Hepatocyte (in vitro differentiated cells): ENCODE data around the gene ALDH4A1. TPM values are rescaled to one million over a fixed set of nuclear protein-coding genes. Genes with fewer than 3 reads are reported as not detected.

Experiments used
- DNase-seq: peaks from one replicate; pipeline ENCODE4 v3.0.0-alpha.2; 2016; ENCODE audit warnings: low spot score
- H2AFZ ChIP-seq: fragments of 200-600 bp; sonication (generic); 2 replicates; pipeline ENCODE4 v1.6.0; 2016; ENCODE audit warnings: antibody characterized with exemption, mild to moderate bottlenecking
- H3K27ac ChIP-seq: fragments of 200-600 bp; sonication (generic); 2 replicates; pipeline ENCODE4 v1.5.1; 2016; ENCODE audit warnings: mild to moderate bottlenecking
- H3K27me3 ChIP-seq: fragments of 200-600 bp; sonication (generic); 2 replicates; pipeline ENCODE4 v1.6.1; 2016
- H3K36me3 ChIP-seq: fragments of 200-600 bp; sonication (generic); replicated peaks from 2 replicates; pipeline ENCODE4 v1.5.1; 2016; ENCODE audit warnings: low read depth; ENCODE audit not compliant: insufficient read depth
- H3K4me1 ChIP-seq: fragments of 200-600 bp; sonication (generic); 2 replicates; pipeline ENCODE4 v1.5.1; 2016; ENCODE audit warnings: mild to moderate bottlenecking, moderate library complexity; ENCODE audit not compliant: insufficient read depth
- H3K4me2 ChIP-seq: fragments of 200-600 bp; sonication (generic); 2 replicates; pipeline ENCODE4 v1.6.0; 2016
- H3K4me3 ChIP-seq: fragments of 200-600 bp; sonication (generic); 2 replicates; pipeline ENCODE4 v1.5.1; 2016; ENCODE audit warnings: mild to moderate bottlenecking
- H3K79me2 ChIP-seq: fragments of 200-600 bp; sonication (generic); 2 replicates; pipeline ENCODE4 v1.6.0; 2017; ENCODE audit warnings: mild to moderate bottlenecking
- H3K9me2 ChIP-seq: fragments of 200-600 bp; sonication (generic); replicated peaks from 2 replicates; pipeline ENCODE4 v1.6.0; 2017; ENCODE audit warnings: mild to moderate bottlenecking; ENCODE audit not compliant: insufficient read depth
- H3K9me3 ChIP-seq: fragments of 200-600 bp; sonication (generic); 2 replicates; pipeline ENCODE4 v1.5.1; 2016; ENCODE audit warnings: low read depth, mild to moderate bottlenecking
- H4K20me1 ChIP-seq: fragments of 200-600 bp; sonication (generic); 2 replicates; pipeline ENCODE4 v1.6.0; 2016; ENCODE audit warnings: mild to moderate bottlenecking; ENCODE audit not compliant: insufficient read depth, poor library complexity, severe bottlenecking
- CTCF ChIP-seq: fragments of 200-600 bp; sonication (generic); IDR thresholded peaks from 2 replicates; pipeline ENCODE4 v1.5.1; 2016; ENCODE audit warnings: antibody characterized with exemption, mild to moderate bottlenecking; ENCODE audit not compliant: poor library complexity
- EZH2 ChIP-seq: fragments of 200-600 bp; sonication (generic); IDR thresholded peaks from 2 replicates; pipeline ENCODE4 v1.6.1; 2016; ENCODE audit warnings: antibody characterized with exemption, mild to moderate bottlenecking, borderline replicate concordance
- EZH2phosphoT487 ChIP-seq: fragments of 200-600 bp; sonication (generic); IDR thresholded peaks from one replicate; pipeline ENCODE4 v1.6.1; 2018; ENCODE audit warnings: antibody characterized with exemption, mild to moderate bottlenecking, low read depth, moderate library complexity; ENCODE audit not compliant: unreplicated experiment, severe bottlenecking
- WGBS: methylation state at CpG from one replicate; pipeline ENCODE4 v1.1.6; 2016; ENCODE audit warnings: low lambda C conversion rate; ENCODE audit errors: missing lambda C conversion rate; 5-methylcytosine and 5-hydroxymethylcytosine counted together
- polyA plus RNA-seq: library from polyadenylated mRNA; unstranded; fragments of >200 nt; fragmentation: Nextera tagmentation; extraction: Ambion mirVana; gene quantifications from 2 replicates; pipeline ENCODE4 v1.2.1, GENCODE V29; 2016
- total RNA-seq: library from RNA; depleted of rRNA; stranded (reverse); fragments of >200 nt; gene quantifications from 2 replicates; pipeline ENCODE4 v1.2.3, GENCODE V29; 2014

ALDH4A1 gene
- total and polyA plus RNA-seq, 2 experiments from 2014 or later = 41.4 to 49.1 TPM

DNA sequence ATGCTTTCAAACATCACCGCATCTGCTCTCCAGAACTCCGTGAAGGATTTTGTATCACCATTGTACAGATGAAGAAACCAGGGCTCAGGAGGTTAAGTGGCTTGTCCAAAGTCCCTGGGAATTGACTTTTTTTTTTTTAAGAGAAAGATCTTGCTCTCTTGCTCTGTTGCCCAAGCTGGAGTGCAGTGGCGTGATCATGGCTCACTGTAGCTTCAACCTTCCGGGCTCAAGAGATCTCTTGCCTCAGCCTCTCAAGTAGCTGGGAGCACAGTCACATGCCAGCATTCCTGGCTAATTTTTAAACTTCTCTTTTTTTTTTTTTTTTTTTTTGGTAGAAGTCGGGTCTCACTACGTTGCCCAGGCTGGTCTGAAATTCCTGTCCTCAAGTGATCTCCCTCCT is 36.0 kb downstream of the ALDH4A1 start:
- Histone ChIP-seq H3K27me3 (no peaks in the 10 kb centered on the region), H3K4me3 (no peak overlapping the region), H3K9me2 (no peaks in the 10 kb centered on the region), H3K79me2 (no peaks in the 10 kb centered on the region), H3K4me2 (no peak overlapping the region), H2AFZ (no peak overlapping the region), H3K9me3 (no peaks in the 10 kb centered on the region), H4K20me1 (no peaks in the 10 kb centered on the region), H3K27ac (no peak overlapping the region), H3K4me1 (no peaks in the 10 kb centered on the region), H3K36me3 (no peaks in the 10 kb centered on the region)
- WGBS = 81% methylated on average over 5 of the region's 6 CpGs
- DNase-seq = no peak
- no peak for TF ChIP-seq EZH2
- no peak for TF ChIP-seq EZH2phosphoT487

DNA sequence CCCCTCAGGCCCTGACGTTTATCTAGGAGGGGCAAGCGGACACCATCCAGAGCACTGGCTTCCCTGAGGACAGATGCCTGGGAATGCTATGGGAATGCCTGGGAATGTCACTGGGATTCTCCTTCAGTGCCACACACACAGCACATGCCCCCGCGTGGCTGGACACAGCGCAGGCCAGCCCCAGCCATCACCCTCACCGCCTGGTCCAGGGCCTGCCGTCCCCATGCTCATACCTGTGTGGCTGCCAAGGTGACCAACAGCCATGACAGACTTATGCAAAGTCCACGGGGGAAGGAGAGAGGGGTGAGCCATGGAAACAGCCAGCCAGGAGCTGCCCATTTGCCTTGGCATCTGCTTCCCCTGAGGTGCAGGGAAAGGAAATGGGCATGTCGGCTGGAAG is 37.2 kb downstream of the ALDH4A1 start:
- H3K9me3 ChIP-seq = no peaks in the 10 kb centered on the region
- no peaks in the 10 kb centered on the region for H3K36me3 ChIP-seq
- no peak overlapping the region for H3K4me2 ChIP-seq
- H3K4me3 ChIP-seq = no peak overlapping the region
- H2AFZ ChIP-seq = no peak overlapping the region
- TF ChIP-seq EZH2 (no peak), CTCF (no peak), EZH2phosphoT487 (no peak)
- no peaks in the 10 kb centered on the region for H3K4me1 ChIP-seq
- H4K20me1 ChIP-seq = no peaks in the 10 kb centered on the region
- H3K27me3 ChIP-seq = no peaks in the 10 kb centered on the region
- H3K79me2 ChIP-seq = no peaks in the 10 kb centered on the region
- 87% methylated on average over 8 of the region's 9 CpGs for WGBS
- H3K9me2 ChIP-seq = no peaks in the 10 kb centered on the region
- no peak for DNase-seq
- no peak overlapping the region for H3K27ac ChIP-seq

- no peak for TF ChIP-seq CTCF
- TF ChIP-seq EZH2 = no peak
- TF ChIP-seq EZH2phosphoT487 = no peak
- H4K20me1 ChIP-seq = no peaks in the 10 kb centered on the region
- 70% methylated on average over 8 of the region's 8 CpGs for WGBS
Observed at GRCh38 chr1:18861590-18861989, 40.8 kb downstream of the ALDH4A1 start.

DNA sequence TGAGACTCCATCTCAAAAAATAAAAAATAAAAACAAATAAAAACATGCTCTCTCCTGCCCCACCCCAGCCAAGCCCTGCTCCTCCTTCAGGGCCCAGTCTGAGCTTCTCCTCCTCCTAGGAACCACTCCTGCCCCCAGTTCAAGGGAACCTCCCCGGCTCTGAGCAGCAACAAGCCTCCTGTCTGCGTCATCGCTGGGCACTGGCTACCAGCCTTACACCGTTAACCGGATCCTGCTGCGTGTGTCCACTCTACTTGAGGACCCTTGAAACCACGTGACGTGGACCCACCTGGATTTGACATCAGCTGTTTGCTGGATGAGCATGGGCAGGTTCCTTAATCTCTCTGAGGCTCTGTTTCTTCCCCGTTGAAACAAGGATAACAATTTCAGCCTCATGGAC is 41.3 kb downstream of the ALDH4A1 start:
- TF ChIP-seq EZH2phosphoT487 (no peak), EZH2 (no peak), CTCF (no peak)
- H3K9me2 ChIP-seq = no peaks in the 10 kb centered on the region
- no peaks in the 10 kb centered on the region for H3K9me3 ChIP-seq
- no peaks in the 10 kb centered on the region for H3K4me1 ChIP-seq
- H3K27ac ChIP-seq = no peak overlapping the region
- 74% methylated on average over 9 of the region's 9 CpGs for WGBS
- no peaks in the 10 kb centered on the region for H3K27me3 ChIP-seq
- no peak overlapping the region for H3K4me3 ChIP-seq
- H4K20me1 ChIP-seq = no peaks in the 10 kb centered on the region
- H3K79me2 ChIP-seq = no peaks in the 10 kb centered on the region
- H3K4me2 ChIP-seq = no peak overlapping the region
- no peak overlapping the region for H2AFZ ChIP-seq
- DNase-seq = no peak
- no peaks in the 10 kb centered on the region for H3K36me3 ChIP-seq

More at GRCh38 chr1:18861590-18861989, 40.8 kb downstream of the ALDH4A1 start:
- H3K36me3 ChIP-seq = no peaks in the 10 kb centered on the region
- no peaks in the 10 kb centered on the region for H3K27me3 ChIP-seq
- no peak overlapping the region for H3K4me2 ChIP-seq
- no peak overlapping the region for H2AFZ ChIP-seq
- DNase-seq = no peak
- no peak overlapping the region for H3K27ac ChIP-seq
- no peaks in the 10 kb centered on the region for H3K9me3 ChIP-seq
- no peaks in the 10 kb centered on the region for H3K79me2 ChIP-seq
- H3K9me2 ChIP-seq = no peaks in the 10 kb centered on the region
- no peak overlapping the region for H3K4me3 ChIP-seq
- no peaks in the 10 kb centered on the region for H3K4me1 ChIP-seq
